Spleen (tissue), 11 donors: ENCODE measurements around the gene RTL3. TPM values are rescaled to one million over a fixed set of nuclear protein-coding genes. Genes with fewer than 3 reads are reported as not detected.

ENCODE experiments used
- DNase-seq: peaks from one replicate; pipeline ENCODE4 v3.0.0-alpha.2; 2020
- H3K27ac ChIP-seq, 8 donors: fragments of 200-600 bp; sonication (generic) in 7 of 8; 1 replicate in 4 of 8; 2 replicates in 4 of 8; pipeline versions ENCODE4 v1.5.0 to v1.8.0; 2016 to 2021; ENCODE audit warnings: inconsistent platforms in 4 of 8, mild to moderate bottlenecking in 4 of 8, moderate library complexity in 1 of 8
- H3K27me3 ChIP-seq, 7 donors: fragments of 200-600 bp; sonication (generic) in 6 of 7; replicated peaks in 1 of 7; 1 replicate in 4 of 7; 2 replicates in 3 of 7; pipeline versions ENCODE4 v1.5.0 to v1.8.0; 2016 to 2021; ENCODE audit warnings: inconsistent platforms in 3 of 7, mild to moderate bottlenecking in 1 of 7
- H3K36me3 ChIP-seq, 6 donors: fragments of 200-600 bp; sonication (generic) in 5 of 6; 1 replicate in 4 of 6; 2 replicates in 2 of 6; pipeline versions ENCODE4 v1.5.0 to v1.8.0; 2016 to 2021; ENCODE audit warnings: inconsistent platforms in 2 of 6
- H3K4me1 ChIP-seq, 6 donors: fragments of 200-600 bp; sonication (generic) in 5 of 6; 1 replicate in 3 of 6; 2 replicates in 3 of 6; pipeline versions ENCODE4 v1.5.0 to v1.8.0; 2016 to 2021; ENCODE audit warnings: inconsistent platforms in 3 of 6
- H3K4me3 ChIP-seq, 8 donors: fragments of 200-600 bp; sonication (generic) in 7 of 8; 1 replicate in 4 of 8; 2 replicates in 4 of 8; pipeline versions ENCODE4 v1.5.0 to v1.8.0; 2016 to 2021; ENCODE audit warnings: inconsistent platforms in 4 of 8, mild to moderate bottlenecking in 4 of 8, moderate library complexity in 2 of 8
- H3K9me3 ChIP-seq, 8 donors: fragments of 200-600 bp; sonication (generic) in 7 of 8; 1 replicate in 4 of 8; 2 replicates in 4 of 8; pipeline versions ENCODE4 v1.5.0 to v1.8.0; 2016 to 2021; ENCODE audit warnings: inconsistent platforms in 4 of 8
- POLR2A ChIP-seq, 3 donors: fragments of 450-650 bp; IDR thresholded peaks; one replicate each; pipeline ENCODE4 v1.5.1; 2017; ENCODE audit warnings: antibody characterized with exemption in 3 of 3, mild to moderate bottlenecking in 1 of 3
- POLR2AphosphoS5 ChIP-seq, 3 donors: sonication (generic); formaldehyde crosslinking; IDR thresholded peaks; one replicate each; pipeline ENCODE4 v1.5.1; 2017; ENCODE audit warnings: antibody characterized with exemption in 3 of 3
- WGBS, 5 donors: extraction: QIAGEN DNeasy Blood & Tissue Kit in 3 of 5; methylation state at CpG; one replicate each; pipeline versions ENCODE4 v1.1.5 to v1.1.7; 2013 to 2018; 5-methylcytosine and 5-hydroxymethylcytosine counted together
- intact Hi-C: fragments of 100-400 bp; cut with DNase I; formaldehyde crosslinking; loops from one replicate; pipeline ENCODE4 v1.15.0; 2023; ENCODE audit warnings: low total_unique reads
- polyA plus RNA-seq, 3 donors: library from polyadenylated mRNA; stranded (reverse); fragments of 200-250 nt; gene quantifications; one replicate each; pipeline ENCODE4 v1.2.1, GENCODE V29; 2013
- total RNA-seq, 7 donors: library from RNA; depleted of rRNA in 3 of 7; stranded (reverse); fragments of >200 nt in 3 of 7; fragmentation: NEBNext Ultra II Directional in 4 of 7; extraction: Animal tissue kit (Norgen Biotek cat#: 25700) in 4 of 7; gene quantifications; one replicate each; pipeline versions ENCODE4 v1.1.0 to v1.2.1, GENCODE V29; 2016 to 2021
- TF ChIP-seq, protein P1 (sequence below), 11 experiments: fragments of 200-600 bp in 7 of 11; fragments of 450-650 bp in 4 of 11; sonication (generic) in 4 of 11; IDR thresholded peaks in 8 of 11; conservative IDR thresholded peaks in 3 of 11; 1 replicate in 7 of 11; 2 replicates in 4 of 11; pipeline versions ENCODE4 v1.4.0 to v1.8.0; 2016 to 2021; ENCODE audit warnings: antibody characterized with exemption in 11 of 11, inconsistent platforms in 4 of 11, mild to moderate bottlenecking in 1 of 11
- donor health status: healthy with polysubstance abuse.
- donor health status: DM: no; HTN: no; CAD: no; lungs with moderate emphysema.
- donor health status: DM: no; HTN: no; CAD: no.
- donor health status: Bipolar disorder and iron deficiency.
- donor health status: healthy.
- donor health status: DM: no; HTN: no; CAD: no.
- donor health status: DM: yes; HTN: yes; CAD: no.

RTL3 gene
- total and polyA plus RNA-seq, 10 donors = 0.03 TPM; not detected in 8

DNA sequence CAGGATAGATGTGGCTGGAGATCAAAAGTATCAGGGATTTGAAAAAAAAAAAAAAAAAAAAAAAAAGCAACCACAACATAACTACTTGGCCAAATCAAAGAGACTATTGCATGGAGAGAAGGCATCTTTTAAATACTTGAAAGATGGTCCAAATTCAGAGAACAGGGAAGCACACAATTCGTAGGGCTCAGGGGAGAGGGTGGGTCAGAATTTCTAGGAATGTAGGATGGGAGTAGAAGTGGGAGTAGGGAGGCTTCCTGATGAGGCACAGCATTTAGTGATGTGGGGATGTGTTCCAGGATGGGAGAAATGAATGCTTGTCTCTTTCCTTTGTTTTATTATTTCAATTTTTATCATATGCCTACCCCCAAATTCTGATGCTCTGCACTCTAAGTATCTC is 36.3 kb downstream of the RTL3 start:
- TF ChIP-seq, protein P1, sequence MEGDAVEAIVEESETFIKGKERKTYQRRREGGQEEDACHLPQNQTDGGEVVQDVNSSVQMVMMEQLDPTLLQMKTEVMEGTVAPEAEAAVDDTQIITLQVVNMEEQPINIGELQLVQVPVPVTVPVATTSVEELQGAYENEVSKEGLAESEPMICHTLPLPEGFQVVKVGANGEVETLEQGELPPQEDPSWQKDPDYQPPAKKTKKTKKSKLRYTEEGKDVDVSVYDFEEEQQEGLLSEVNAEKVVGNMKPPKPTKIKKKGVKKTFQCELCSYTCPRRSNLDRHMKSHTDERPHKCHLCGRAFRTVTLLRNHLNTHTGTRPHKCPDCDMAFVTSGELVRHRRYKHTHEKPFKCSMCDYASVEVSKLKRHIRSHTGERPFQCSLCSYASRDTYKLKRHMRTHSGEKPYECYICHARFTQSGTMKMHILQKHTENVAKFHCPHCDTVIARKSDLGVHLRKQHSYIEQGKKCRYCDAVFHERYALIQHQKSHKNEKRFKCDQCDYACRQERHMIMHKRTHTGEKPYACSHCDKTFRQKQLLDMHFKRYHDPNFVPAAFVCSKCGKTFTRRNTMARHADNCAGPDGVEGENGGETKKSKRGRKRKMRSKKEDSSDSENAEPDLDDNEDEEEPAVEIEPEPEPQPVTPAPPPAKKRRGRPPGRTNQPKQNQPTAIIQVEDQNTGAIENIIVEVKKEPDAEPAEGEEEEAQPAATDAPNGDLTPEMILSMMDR (IDR thresholded peaks at IDR 0.05 in 8 of 11, conservative IDR thresholded peaks at IDR 0.05 in 3 of 11) = no peak
- TF ChIP-seq POLR2AphosphoS5 (IDR thresholded peaks at IDR 0.05) = no peak
- TF ChIP-seq POLR2A (IDR thresholded peaks at IDR 0.05) = no peak
- no peak overlapping the region for H3K27ac ChIP-seq
- WGBS, 5 donors = 15 to 88% (median 59%) methylated on average over 1 of the region's 1 CpG
- peaks cover 0 to 7% (median 0%) of the 10 kb centered on the region in 7 donors for H3K27me3 ChIP-seq
- peaks cover 0 to 7% (median 0%) of the 10 kb centered on the region in 8 donors for H3K9me3 ChIP-seq
- intact Hi-C loops = no loop called here
- H3K4me3 ChIP-seq = no peak overlapping the region
- DNase-seq = no peak
- H3K36me3 ChIP-seq = no peaks in the 10 kb centered on the region
- H3K4me1 ChIP-seq = no peaks in the 10 kb centered on the region

- TF ChIP-seq POLR2A (IDR thresholded peaks at IDR 0.05) (no peak), POLR2AphosphoS5 (IDR thresholded peaks at IDR 0.05) (no peak)
- TF ChIP-seq, protein P1 (IDR thresholded peaks at IDR 0.05 in 8 of 11, conservative IDR thresholded peaks at IDR 0.05 in 3 of 11) = no peak
- no peak overlapping the region for H3K4me3 ChIP-seq
- no peaks in the 10 kb centered on the region for H3K9me3 ChIP-seq
- no peaks in the 10 kb centered on the region for H3K4me1 ChIP-seq
- H3K27me3 ChIP-seq = peaks cover 0 to 7% (median 0%) of the 10 kb centered on the region in 7 donors
- intact Hi-C loops = no loop called here
- WGBS, 5 donors = 54 to 83% (median 70%) methylated on average over 3 of the region's 3 CpGs
- H3K27ac ChIP-seq = no peak overlapping the region
- no peak for DNase-seq
- H3K36me3 ChIP-seq = no peaks in the 10 kb centered on the region
These were observed 39.3 kb downstream of the RTL3 start for GRCh38 chrX:78619834-78620233.

GRCh38 chrX:78618987-78619386 is 40.1 kb downstream of the RTL3 start:
- H3K9me3 ChIP-seq = no peaks in the 10 kb centered on the region
- TF ChIP-seq, protein P1 (IDR thresholded peaks at IDR 0.05 in 8 of 11, conservative IDR thresholded peaks at IDR 0.05 in 3 of 11) = no peak
- TF ChIP-seq POLR2AphosphoS5 (IDR thresholded peaks at IDR 0.05) = no peak
- TF ChIP-seq POLR2A (IDR thresholded peaks at IDR 0.05) = no peak

GRCh38 chrX:78614264-78614663 is 44.9 kb downstream of the RTL3 start:
- intact Hi-C loops = no loop called here
- H3K27me3 ChIP-seq = no peaks in the 10 kb centered on the region
- no peak for DNase-seq
- no peak overlapping the region for H3K4me3 ChIP-seq
- H3K27ac ChIP-seq = no peak overlapping the region
- H3K36me3 ChIP-seq = no peaks in the 10 kb centered on the region
- TF ChIP-seq POLR2AphosphoS5 (IDR thresholded peaks at IDR 0.05) (no peak), POLR2A (IDR thresholded peaks at IDR 0.05) (no peak)
- TF ChIP-seq, protein P1 (IDR thresholded peaks at IDR 0.05 in 8 of 11, conservative IDR thresholded peaks at IDR 0.05 in 3 of 11) = no peak
- no peaks in the 10 kb centered on the region for H3K9me3 ChIP-seq
- WGBS, 5 donors = 59 to 95% (median 81%) methylated on average over 1 of the region's 1 CpG
- H3K4me1 ChIP-seq = no peaks in the 10 kb centered on the region

More at GRCh38 chrX:78618987-78619386, 40.1 kb downstream of the RTL3 start:
- H3K36me3 ChIP-seq = no peaks in the 10 kb centered on the region
- H3K27me3 ChIP-seq = peaks cover 0 to 7% (median 0%) of the 10 kb centered on the region in 7 donors
- 87 to 100% (median 96%) methylated on average over 2 of the region's 2 CpGs for WGBS, 5 donors
- no peak for DNase-seq
- H3K4me3 ChIP-seq = no peak overlapping the region
- H3K4me1 ChIP-seq = no peaks in the 10 kb centered on the region
- H3K27ac ChIP-seq = no peak overlapping the region
- intact Hi-C loops = no loop called here

Other genes with a start within 250 kb of the RTL3 start
- gene LPAR4, start 88.4 kb upstream of the RTL3 start, total RNA-seq = under 1 TPM in 3 of 7 donors, not detected in 4; 0.26 to 0.39 (median 0.28) TPM
- gene LPAR4, start 88.4 kb upstream of the RTL3 start, polyA plus RNA-seq = under 1 TPM in 1 of 3 donors, not detected in 2; 0.10 TPM